Measurements from ENCODE around the gene SGPL1.
"Not testable (repeated sequence)": the region's sequence is repeated elsewhere in the genome, so short reads cannot be mapped to it uniquely, and the experiment has no call there.

SGPL1 gene

GRCh38 chr10:70838270-70838805 lies 22.6 kb downstream of the SGPL1 start:
- no peak for DNase-seq (ENCODE audit: low spot score)

DNA sequence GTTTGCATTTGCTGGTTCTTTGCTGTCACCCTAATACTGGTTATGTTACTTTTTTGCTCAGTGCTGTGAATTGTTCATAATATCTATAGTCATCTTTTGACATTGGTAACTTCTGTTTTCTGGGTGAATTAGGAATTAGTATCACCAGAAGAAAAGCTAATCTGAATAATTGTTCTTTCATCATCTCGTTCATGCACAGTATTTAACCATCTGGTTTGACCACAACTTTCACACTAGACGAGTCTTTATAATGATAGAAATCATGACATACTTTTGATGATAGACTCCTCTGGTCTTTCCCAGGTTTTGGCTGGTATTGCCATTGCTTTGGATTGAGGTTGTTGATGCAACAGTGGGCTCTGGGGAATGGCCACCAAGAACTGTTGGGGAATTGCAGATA lies 25.1 kb downstream of the SGPL1 start:
- no peak for DNase-seq (ENCODE audit: low spot score)

DNA sequence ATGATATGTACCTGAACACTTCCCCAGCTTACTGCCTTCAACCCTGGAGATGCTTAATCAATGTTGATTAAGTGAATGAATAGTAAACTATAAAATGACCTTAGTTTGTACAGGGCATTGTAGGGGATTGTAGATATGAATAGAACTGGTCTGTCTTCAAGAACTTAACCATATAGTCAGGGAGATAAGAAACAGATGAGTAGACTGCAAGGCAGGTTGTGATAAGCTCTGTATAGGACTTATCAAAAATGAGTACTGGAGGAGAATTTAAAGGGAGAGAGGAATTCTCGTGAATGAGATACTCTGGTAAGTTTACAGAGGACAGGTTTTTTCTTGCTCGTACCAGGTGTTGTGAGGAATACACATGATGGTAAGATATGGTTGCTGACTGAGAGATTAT lies 27.6 kb downstream of the SGPL1 start:
- DNase-seq (ENCODE audit: low spot score): no peak

GRCh38 chr10:70843776-70844489 lies 28.2 kb downstream of the SGPL1 start:
- DNase-seq (ENCODE audit: low spot score): no peak

DNA sequence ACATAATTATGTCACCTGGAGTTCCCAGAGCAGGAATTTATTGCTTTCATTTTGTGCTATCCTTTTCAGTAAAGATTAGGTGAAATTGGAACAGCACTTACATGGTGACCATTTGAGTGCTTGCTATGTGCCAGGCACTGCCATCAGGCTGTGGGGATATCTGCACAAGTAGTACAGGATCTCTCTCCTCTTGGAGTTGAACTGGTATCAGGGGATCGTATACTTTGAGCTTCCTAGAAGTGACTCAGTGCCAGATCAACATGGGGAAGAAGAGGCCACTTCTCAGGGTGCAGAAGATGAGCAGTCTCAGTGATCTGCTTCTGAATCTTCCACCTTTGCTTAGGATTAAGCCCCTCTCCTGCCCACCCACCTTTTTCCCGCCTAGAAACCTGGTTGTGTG lies 29.5 kb downstream of the SGPL1 start:
- no peak for DNase-seq (ENCODE audit: low spot score)

DNA sequence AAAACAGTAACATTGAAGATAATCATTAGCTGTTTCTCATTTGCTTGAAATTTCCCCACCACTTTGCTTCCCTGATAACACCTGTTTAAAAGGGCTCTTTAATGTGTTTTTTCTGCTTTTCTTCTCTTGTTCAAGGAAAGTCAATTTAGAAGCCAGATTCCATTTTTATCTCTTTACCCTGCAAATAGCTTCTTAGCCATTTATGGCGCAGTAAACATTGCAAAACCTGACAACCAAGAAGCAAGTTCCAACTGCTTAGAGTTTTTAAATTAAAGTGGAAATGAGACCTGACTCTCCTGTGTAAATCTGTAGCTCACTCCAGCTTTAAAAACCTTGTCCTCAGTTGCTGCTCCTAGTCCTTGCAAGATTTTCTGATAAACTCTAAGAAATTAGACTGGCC lies 30.1 kb downstream of the SGPL1 start:
- DNase-seq (ENCODE audit: low spot score): no peak

DNA sequence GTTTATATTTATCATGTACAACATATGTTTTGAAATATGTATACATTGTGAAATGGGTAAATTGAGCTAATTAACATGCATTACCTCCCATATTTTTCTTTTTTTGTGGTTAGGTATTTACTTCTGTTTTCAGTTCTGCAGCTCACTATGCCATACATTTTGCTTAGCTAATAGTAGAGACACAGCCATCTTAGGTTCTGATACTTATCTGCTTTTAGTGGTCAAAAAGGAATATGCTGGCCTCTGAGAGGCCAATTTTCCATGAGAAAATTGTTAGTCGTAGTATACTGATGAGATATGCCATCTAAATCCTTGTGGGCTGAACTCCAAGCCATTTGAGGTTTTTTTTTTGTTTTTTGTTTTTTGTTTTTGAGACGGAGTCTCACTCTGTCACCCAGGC lies 31.0 kb downstream of the SGPL1 start:
- no peak for DNase-seq (ENCODE audit: low spot score)

DNA sequence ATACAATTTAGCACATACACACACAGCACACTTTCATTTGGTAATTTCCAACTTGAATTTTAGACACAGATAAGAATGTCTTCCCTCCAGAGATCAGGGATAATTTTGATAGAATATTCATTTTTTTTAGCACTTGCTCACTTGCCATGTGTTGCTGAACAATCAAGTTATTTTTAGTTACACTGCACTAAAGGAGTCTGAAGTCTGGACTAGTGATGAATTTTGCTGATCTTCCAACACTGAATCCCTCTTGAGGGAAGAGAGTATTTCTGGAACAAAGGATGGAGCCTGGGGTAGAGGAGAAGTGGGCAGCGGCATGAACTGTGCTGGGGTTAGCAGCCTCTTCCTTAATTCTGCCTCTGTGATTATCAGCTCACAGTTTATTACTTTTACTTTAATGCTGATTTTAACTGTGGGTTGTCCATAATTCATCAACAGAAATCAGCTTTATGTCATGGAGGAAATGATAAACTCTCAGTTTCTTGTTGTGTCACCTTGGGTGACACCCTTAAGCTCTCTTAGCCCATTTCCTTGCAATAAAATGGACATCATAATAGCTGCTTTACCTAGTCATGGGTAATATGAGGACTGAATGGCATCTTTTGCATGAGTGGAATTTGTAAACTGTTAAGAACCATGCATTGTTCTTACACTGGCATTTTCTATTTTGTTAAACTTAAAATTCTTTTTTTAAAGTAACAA lies 32.1 kb downstream of the SGPL1 start:
- no peak for DNase-seq (ENCODE audit: low spot score)

DNA sequence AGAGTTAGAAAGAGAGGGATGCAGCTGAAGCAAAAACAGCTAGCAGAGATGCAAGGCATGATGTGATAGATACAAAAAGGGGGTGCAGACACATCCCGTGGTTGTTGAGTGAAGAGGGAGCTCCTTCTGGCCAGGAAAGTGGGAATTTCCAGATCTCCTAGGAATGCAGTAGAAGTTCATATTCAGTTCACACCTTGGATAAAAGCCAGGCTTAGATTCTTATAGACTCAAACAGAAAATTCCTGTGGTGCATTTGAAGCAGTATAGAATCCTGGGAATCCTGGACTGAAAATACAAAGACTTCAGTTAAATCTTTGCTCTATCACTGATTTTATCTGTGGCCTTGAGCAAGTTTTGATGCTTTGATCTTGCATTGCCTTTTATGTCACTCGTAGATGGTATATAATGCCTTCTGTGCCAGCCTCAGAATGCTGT lies 33.9 kb downstream of the SGPL1 start:
- no peak for DNase-seq (ENCODE audit: low spot score)

GRCh38 chr10:70850097-70850496 lies 34.3 kb downstream of the SGPL1 start:
- no peak for DNase-seq (ENCODE audit: low spot score)

GRCh38 chr10:70851597-70852475 lies 36.1 kb downstream of the SGPL1 start:
- no peak for DNase-seq (ENCODE audit: low spot score)

DNA sequence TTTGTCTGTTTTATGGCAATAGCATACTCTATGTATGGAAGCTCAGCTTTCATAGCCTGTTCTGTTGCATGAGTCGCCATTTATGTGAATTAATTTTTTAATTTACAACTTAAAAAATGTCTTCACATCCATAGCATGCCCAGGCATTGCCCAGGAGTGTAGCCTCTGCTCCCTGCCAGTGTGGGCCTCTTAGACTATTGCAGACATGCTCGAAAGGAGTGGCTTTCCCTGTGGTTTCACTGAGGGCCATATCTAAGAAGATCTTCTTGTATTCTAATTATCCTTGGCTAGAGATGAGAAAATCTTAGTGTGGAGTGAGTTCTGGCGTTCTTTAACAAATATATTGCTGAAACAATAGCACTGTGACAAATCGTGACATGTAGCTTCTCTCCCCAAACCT lies 37.3 kb downstream of the SGPL1 start:
- no peak for DNase-seq (ENCODE audit: low spot score)

GRCh38 chr10:70853457-70853856 lies 37.7 kb downstream of the SGPL1 start:
- DNase-seq (ENCODE audit: low spot score): no peak

GRCh38 chr10:70856454-70856853 lies 40.7 kb downstream of the SGPL1 start:
- no peak for DNase-seq (ENCODE audit: low spot score)

- DNase-seq (ENCODE audit: low spot score): peak; percentile 87
Measured at GRCh38 chr10:70858759-70859158, 43.0 kb downstream of the SGPL1 start.

GRCh38 chr10:70861495-70862197 lies 45.9 kb downstream of the SGPL1 start:
- not testable (repeated sequence) for DNase-seq (ENCODE audit: low spot score)

- no peak for DNase-seq (ENCODE audit: low spot score)
Measured at GRCh38 chr10:70863470-70864160, 47.9 kb downstream of the SGPL1 start.

DNA sequence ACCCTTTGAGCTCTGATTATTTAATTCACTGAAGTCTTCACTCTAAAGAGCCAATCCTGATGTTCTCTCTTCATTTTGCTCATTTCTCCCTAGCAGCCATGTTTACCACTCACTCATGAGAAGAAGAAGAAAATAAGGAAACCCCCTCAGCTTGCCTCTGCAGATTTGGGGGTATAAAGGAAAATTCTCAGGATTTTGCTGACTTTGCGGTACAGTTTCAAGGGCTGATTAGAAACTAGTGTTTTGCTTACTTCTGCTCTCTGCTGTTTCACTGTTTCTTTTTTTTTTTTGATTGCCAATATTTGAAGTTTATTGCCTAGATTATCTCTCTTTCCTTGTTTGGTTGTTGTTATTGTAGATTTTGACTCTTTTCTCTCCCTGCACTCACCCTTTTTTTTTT lies 49.2 kb downstream of the SGPL1 start:
- DNase-seq (ENCODE audit: low spot score): no peak

DNA sequence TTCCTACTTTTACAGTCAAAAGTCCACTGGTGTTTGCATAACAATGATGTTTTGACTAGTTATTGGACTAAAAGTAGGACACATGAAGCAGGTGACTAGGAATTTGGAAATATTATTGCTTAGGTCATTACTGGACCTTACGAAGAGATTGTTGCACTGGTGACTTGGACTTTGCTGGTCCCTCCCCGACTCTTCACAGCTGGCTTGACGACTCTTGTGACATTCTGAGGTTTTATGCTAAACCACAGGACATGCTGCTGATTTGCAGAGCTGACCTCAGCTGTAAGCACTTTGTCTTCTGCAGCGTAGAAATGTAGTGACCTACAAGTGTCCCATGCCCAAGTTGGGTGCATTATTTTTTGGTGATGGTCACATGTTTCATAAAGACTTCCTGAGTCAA lies 50.7 kb downstream of the SGPL1 start:
- no peak for DNase-seq (ENCODE audit: low spot score)

DNA sequence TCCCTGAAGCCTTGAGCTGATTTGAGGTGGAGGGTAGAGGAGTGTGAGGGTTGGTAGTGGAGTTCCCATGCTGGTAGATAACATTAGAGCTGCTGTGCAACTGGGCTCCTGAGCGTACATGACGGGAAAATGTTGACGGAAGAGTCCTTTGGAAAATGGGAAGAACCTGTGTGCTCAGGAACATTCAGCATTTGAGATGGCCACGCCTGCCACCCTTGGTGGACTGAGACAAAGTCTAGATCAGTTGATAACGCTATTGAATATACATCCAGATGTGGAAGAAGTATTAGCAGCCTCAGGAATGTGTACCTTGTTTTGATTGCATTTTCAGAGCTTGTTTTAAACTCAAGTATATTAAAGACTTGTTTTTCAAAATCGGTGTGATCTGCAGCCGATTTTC lies 56.5 kb downstream of the SGPL1 start:
- DNase-seq (ENCODE audit: low spot score): no peak

DNA sequence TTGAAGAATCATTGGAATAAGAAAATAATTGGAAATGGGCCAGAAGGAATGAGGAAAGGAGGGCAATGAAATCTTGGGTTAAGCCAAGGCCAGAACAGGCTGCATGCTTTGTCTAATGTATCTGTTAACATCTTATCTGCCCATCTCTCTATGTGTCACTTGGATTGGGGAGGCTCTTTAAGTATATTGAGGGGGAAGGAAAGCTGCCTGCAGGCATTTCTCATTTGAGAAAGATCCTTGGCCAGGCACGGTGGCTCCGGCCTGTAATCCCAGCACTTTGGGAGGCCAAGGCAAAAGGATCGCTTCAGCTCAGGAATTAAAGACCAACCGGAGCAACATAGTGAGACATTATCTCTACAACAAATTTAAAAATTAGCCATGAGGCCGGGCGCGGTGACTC lies 58.3 kb downstream of the SGPL1 start:
- DNase-seq (ENCODE audit: low spot score): no peak
